Skeletal muscle tissue (tissue), 4 donors: Measurements from ENCODE around the gene XNDC1N. TPM values are rescaled to one million over a fixed set of nuclear protein-coding genes. Genes with fewer than 3 reads are reported as not detected.

ENCODE experiments used
- H3K27ac ChIP-seq: one replicate; pipeline ENCODE4 v1.7.0; 2013; ENCODE audit warnings: mild to moderate bottlenecking, low read depth, low read length, inconsistent platforms
- H3K27me3 ChIP-seq, 3 donors: one replicate each; pipeline ENCODE4 v1.7.0; 2013; ENCODE audit warnings: low read length in 3 of 3; ENCODE audit not compliant: control insufficient read depth in 3 of 3, insufficient read depth in 3 of 3
- H3K36me3 ChIP-seq, 3 donors: one replicate each; pipeline ENCODE4 v1.7.0; 2013; ENCODE audit warnings: low read length in 3 of 3; ENCODE audit not compliant: control insufficient read depth in 3 of 3, insufficient read depth in 3 of 3
- H3K4me1 ChIP-seq, 3 donors: one replicate each; pipeline ENCODE4 v1.7.0; 2013; ENCODE audit warnings: low read length in 3 of 3, mild to moderate bottlenecking in 3 of 3; ENCODE audit not compliant: control insufficient read depth in 3 of 3, insufficient read depth in 3 of 3
- H3K4me3 ChIP-seq, 3 donors: one replicate each; pipeline ENCODE4 v1.7.0; 2013; ENCODE audit warnings: low read length in 3 of 3
- H3K9ac ChIP-seq, 3 donors: one replicate each; pipeline ENCODE4 v1.7.0; 2013; ENCODE audit warnings: low read length in 3 of 3, mild to moderate bottlenecking in 3 of 3, moderate library complexity in 2 of 3, low read depth in 1 of 3
- H3K9me3 ChIP-seq, 3 donors: one replicate each; pipeline ENCODE4 v1.7.0; 2013; ENCODE audit warnings: low read length in 3 of 3; ENCODE audit not compliant: control insufficient read depth in 3 of 3
- total RNA-seq: library from RNA; depleted of rRNA; stranded (reverse); fragments of >200 nt; gene quantifications from one replicate; pipeline ENCODE4 v1.2.3, GENCODE V29; 2014
- donor health status: Osteomylitis.

Gene XNDC1N
- total RNA-seq, 1 donor from 2014 or later = 13.6 TPM

DNA sequence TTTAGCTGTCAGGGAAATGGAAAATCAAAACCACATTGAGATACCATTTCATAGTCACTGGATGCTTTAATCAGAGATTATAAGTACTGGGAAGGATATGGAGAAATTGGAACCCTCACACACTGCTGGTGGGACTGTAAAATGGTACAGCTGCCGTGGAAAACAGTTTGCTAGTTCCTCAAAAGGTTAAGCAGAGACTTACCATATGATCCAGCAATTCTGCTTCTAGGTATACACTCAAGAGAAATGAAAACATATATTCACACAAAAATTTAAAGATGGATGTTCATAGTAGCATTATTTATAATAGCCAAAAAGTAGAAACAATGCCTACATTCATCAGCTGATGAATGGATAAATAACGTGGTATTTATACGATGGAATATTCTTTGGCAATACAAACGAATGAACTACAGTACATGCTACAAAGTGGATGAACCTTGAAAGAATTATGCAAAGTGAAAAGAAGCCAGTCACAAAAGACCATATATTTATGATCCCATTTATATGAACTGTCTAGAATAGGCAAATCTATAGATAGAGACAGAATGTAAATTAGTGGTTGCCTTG is 23.4 kb upstream of the XNDC1N start:
- Histone ChIP-seq H3K9ac (no peak overlapping the region), H3K36me3 (no peaks in the 10 kb centered on the region), H3K4me3 (no peak overlapping the region), H3K27me3 (no peaks in the 10 kb centered on the region), H3K27ac (no peak overlapping the region), H3K4me1 (peaks cover 11 to 21% (median 21%) of the 10 kb centered on the region in 3 donors), H3K9me3 (no peaks in the 10 kb centered on the region)

GRCh38 chr11:71949034-71949433 is 20.6 kb upstream of the XNDC1N start:
- Histone ChIP-seq H3K27me3 (no peaks in the 10 kb centered on the region), H3K4me1 (peaks cover 11 to 24% (median 18%) of the 10 kb centered on the region in 3 donors), H3K27ac (no peak overlapping the region), H3K4me3 (no peak overlapping the region), H3K9ac (no peak overlapping the region), H3K9me3 (no peaks in the 10 kb centered on the region), H3K36me3 (peaks cover 0 to 2% (median 0%) of the 10 kb centered on the region in 3 donors)

GRCh38 chr11:71948314-71949027 is 20.1 kb upstream of the XNDC1N start:
- no peaks in the 10 kb centered on the region for H3K9me3 ChIP-seq
- peaks cover 13 to 26% (median 14%) of the 10 kb centered on the region in 3 donors for H3K4me1 ChIP-seq
- no peak overlapping the region for H3K4me3 ChIP-seq
- no peak overlapping the region for H3K9ac ChIP-seq
- no peaks in the 10 kb centered on the region for H3K27me3 ChIP-seq
- peaks cover 0 to 2% (median 0%) of the 10 kb centered on the region in 3 donors for H3K36me3 ChIP-seq
- H3K27ac ChIP-seq = no peak overlapping the region

DNA sequence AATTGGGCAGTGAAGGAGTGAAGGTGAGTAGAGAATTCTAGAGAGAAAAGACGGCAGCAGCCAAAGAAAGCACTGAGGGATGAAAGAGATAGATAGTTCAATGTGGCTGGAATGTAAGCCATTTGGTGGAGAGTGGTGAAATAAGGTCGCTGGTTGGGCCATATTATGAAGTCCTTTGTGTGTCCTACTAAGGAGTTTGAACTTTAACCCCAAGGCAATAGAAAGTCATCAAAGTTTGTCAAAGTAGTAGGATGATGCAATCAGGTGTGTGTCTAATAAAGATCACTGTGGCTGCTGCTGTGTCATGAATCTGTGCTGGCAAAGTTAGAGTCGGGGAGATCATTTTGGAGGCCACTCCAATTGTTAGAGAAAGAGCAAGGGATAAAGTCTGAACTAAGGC is 19.1 kb upstream of the XNDC1N start:
- no peaks in the 10 kb centered on the region for H3K9me3 ChIP-seq
- H3K27ac ChIP-seq = no peak overlapping the region
- H3K27me3 ChIP-seq = no peaks in the 10 kb centered on the region
- no peak overlapping the region for H3K4me3 ChIP-seq
- peaks cover 0 to 2% (median 0%) of the 10 kb centered on the region in 3 donors for H3K36me3 ChIP-seq
- peaks cover 13 to 32% (median 14%) of the 10 kb centered on the region in 3 donors for H3K4me1 ChIP-seq
- no peak overlapping the region for H3K9ac ChIP-seq

GRCh38 chr11:71946144-71946571 is 17.8 kb upstream of the XNDC1N start:
- peaks cover 13 to 32% (median 14%) of the 10 kb centered on the region in 3 donors for H3K4me1 ChIP-seq
- no peaks in the 10 kb centered on the region for H3K27me3 ChIP-seq
- H3K4me3 ChIP-seq = no peak overlapping the region
- H3K27ac ChIP-seq = no peak overlapping the region
- peaks cover 0 to 2% (median 0%) of the 10 kb centered on the region in 3 donors for H3K36me3 ChIP-seq
- H3K9me3 ChIP-seq = no peaks in the 10 kb centered on the region
- no peak overlapping the region for H3K9ac ChIP-seq

DNA sequence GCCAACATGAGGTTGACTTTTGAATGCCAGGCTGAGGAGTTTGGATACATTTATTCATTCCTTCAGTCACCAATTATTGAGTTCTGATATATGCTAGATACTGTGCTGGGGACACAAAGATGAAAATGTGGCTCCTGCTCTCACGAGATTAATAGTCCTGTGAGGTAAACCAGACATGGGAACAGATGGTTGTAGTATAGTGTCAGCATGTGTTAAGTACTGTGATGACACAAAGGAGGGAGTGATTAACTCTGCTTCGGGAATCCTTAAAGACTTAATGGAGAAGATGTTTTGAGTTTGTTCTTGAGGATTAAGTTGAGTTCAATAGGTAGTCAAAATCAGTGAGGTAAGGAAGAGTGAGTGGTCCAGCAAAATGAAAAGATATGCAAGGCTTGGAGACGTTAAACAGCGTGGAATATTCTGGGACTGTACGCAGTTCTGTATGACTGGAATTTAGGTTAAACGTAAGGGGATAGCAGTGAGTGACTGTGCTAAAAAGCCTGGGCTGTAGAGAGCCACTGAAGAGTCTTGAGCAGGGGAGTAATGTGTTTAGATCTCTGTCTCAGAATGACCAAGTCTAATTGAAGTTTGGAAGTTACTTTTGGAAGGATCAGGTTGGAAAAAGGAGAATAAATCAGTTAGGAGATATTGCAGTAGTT is 12.3 kb upstream of the XNDC1N start:
- Histone ChIP-seq H3K27me3 (no peaks in the 10 kb centered on the region), H3K36me3 (peaks cover 0 to 4% (median 0%) of the 10 kb centered on the region in 3 donors), H3K9ac (no peak overlapping the region), H3K4me1 (peaks cover 12 to 32% (median 16%) of the 10 kb centered on the region in 3 donors), H3K4me3 (no peak overlapping the region), H3K27ac (no peak overlapping the region), H3K9me3 (no peaks in the 10 kb centered on the region)

GRCh38 chr11:71937826-71938225 is 9.4 kb upstream of the XNDC1N start:
- peaks cover 0 to 2% (median 0%) of the 10 kb centered on the region in 3 donors for H3K36me3 ChIP-seq
- peak overlapping the region in 1 of 3 donors; percentile 14 for H3K9ac ChIP-seq
- H3K27me3 ChIP-seq = no peaks in the 10 kb centered on the region
- H3K4me3 ChIP-seq = no peak overlapping the region
- no peaks in the 10 kb centered on the region for H3K9me3 ChIP-seq
- peaks cover 11 to 31% (median 28%) of the 10 kb centered on the region in 3 donors for H3K4me1 ChIP-seq
- no peak overlapping the region for H3K27ac ChIP-seq

DNA sequence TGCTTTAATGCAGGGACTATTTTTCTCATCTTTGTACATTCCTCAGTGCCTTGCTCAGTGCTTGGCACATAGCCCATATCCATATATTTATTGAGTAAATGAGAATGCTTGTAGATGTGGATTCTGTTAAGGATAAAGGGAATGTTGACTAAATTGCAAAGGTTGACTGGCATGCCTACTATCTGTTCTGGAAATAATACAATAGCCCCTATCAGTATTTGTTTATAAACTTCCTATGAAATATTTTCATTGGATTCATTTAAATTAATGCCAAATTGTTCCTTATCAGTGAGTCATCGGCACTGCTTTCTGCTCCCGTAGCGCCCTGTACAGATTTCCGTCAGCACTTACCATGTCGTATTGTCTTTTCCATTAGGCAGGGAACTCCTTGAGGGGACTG is 8.4 kb upstream of the XNDC1N start:
- peaks cover 15 to 37% (median 28%) of the 10 kb centered on the region in 3 donors for H3K4me1 ChIP-seq

DNA sequence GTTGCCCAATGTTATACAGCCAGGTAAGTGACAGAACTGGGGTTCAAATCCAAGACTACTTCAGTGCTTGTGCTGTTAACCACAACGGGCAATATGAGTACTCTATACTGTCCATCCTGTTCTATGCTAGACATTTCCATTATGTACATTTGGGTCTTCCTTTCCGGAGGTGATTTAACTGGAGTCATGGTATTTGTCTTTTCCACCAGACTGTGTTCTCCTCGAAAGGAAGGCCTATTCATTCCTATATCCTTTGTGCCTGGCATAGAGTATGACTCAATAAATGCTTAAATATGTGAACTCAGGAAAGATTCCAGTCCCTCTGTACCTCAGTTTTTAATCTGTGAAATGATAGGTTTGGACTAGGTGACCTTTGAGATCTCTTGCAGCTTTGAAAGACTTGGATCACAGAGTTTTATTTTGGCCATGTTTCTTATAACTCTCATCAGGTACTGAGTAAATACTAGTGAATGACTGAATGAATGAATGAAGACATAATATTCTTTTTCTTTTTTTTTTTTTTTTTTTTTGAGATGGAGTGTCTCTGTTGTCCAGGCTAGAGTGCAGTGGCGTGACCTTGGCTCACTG is 7.0 kb upstream of the XNDC1N start:
- Histone ChIP-seq H3K4me3 (no peak overlapping the region), H3K9ac (no peak overlapping the region), H3K4me1 (peaks cover 17 to 39% (median 35%) of the 10 kb centered on the region in 3 donors), H3K9me3 (no peaks in the 10 kb centered on the region), H3K36me3 (peaks cover 0 to 2% (median 0%) of the 10 kb centered on the region in 3 donors), H3K27ac (no peak overlapping the region), H3K27me3 (no peaks in the 10 kb centered on the region)

More for the DNA sequence above, 8.4 kb upstream of the XNDC1N start:
- H3K36me3 ChIP-seq = peaks cover 0 to 2% (median 0%) of the 10 kb centered on the region in 3 donors
- no peaks in the 10 kb centered on the region for H3K27me3 ChIP-seq
- H3K27ac ChIP-seq = no peak overlapping the region
- H3K9ac ChIP-seq = no peak overlapping the region
- no peaks in the 10 kb centered on the region for H3K9me3 ChIP-seq
- no peak overlapping the region for H3K4me3 ChIP-seq
